Kidney (tissue), 14 donors: ENCODE results near the gene TMEM255B. TPM values are rescaled to one million over a fixed set of nuclear protein-coding genes. Genes with fewer than 3 reads are reported as not detected.
"Not testable (repeated sequence)": the region's sequence is repeated elsewhere in the genome, so short reads cannot be mapped to it uniquely, and the experiment has no call there.

ENCODE experiments used
- DNase-seq, 5 donors: peaks; one replicate each; pipeline ENCODE4 v3.0.0-alpha.2; 2013 to 2020
- FAIRE-seq: peaks from 2 replicates; lab custom pipeline; 2012; peaks lifted over from hg19 to GRCh38; lab: Jason Lieb, UNC
- H3K27ac ChIP-seq, 2 donors: one replicate each; pipeline ENCODE4 v1.7.0; 2013; ENCODE audit warnings: low read depth in 2 of 2, low read length in 2 of 2, inconsistent platforms in 1 of 2
- H3K27me3 ChIP-seq: one replicate; pipeline ENCODE4 v1.7.1; 2013; ENCODE audit warnings: low read length, inconsistent platforms; ENCODE audit not compliant: control insufficient read depth, insufficient read depth
- H3K36me3 ChIP-seq, 3 donors: one replicate each; pipeline versions ENCODE4 v1.7.0 to v1.7.1; 2013; ENCODE audit warnings: low read length in 3 of 3, control low read depth in 1 of 3, inconsistent platforms in 1 of 3; ENCODE audit not compliant: insufficient read depth in 3 of 3, control insufficient read depth in 2 of 3
- H3K4me1 ChIP-seq, 3 donors: one replicate each; pipeline versions ENCODE4 v1.7.0 to v1.7.1; 2013; ENCODE audit warnings: low read length in 3 of 3, inconsistent platforms in 1 of 3, low read depth in 1 of 3; ENCODE audit not compliant: control insufficient read depth in 2 of 3, insufficient read depth in 2 of 3
- H3K4me3 ChIP-seq, 3 donors: one replicate each; pipeline versions ENCODE4 v1.7.0 to v1.8.1; 2013; ENCODE audit warnings: low read length in 3 of 3, control low read depth in 1 of 3, inconsistent platforms in 1 of 3
- H3K9ac ChIP-seq, 3 donors: one replicate each; pipeline versions ENCODE4 v1.7.0 to v1.7.1; 2013; ENCODE audit warnings: low read length in 3 of 3, control low read depth in 1 of 3, inconsistent platforms in 1 of 3
- H3K9me3 ChIP-seq, 3 donors: one replicate each; pipeline versions ENCODE4 v1.7.0 to v1.7.1; 2013; ENCODE audit warnings: low read length in 3 of 3, control low read depth in 1 of 3, inconsistent platforms in 1 of 3; ENCODE audit not compliant: control insufficient read depth in 2 of 3, insufficient read depth in 1 of 3
- intact Hi-C: fragments of 100-400 bp; cut with DNase I; formaldehyde crosslinking; loops from one replicate; pipeline ENCODE4 v1.11.1; 2022
- polyA plus RNA-seq: library from polyadenylated mRNA; stranded (reverse); fragments of 350-450 nt; fragmentation: Illumina TruSeq; extraction: RNeasy Lipid Tissue Mini Kit (QIAGEN cat#74804); gene quantifications from one replicate; pipeline ENCODE4 v1.2.3, GENCODE V29; 2014; ENCODE audit warnings: low read depth, low replicate concordance; ENCODE audit not compliant: insufficient read depth
- total RNA-seq: library from RNA; stranded (reverse); fragmentation: NEBNext Ultra II Directional; extraction: Animal tissue kit (Norgen Biotek cat#: 25700); gene quantifications from one replicate; pipeline ENCODE4 v1.2.1, GENCODE V29; 2021
- TF ChIP-seq, protein P1 (sequence below): IDR thresholded peaks from 3 replicates; pipeline ENCODE4 v1.5.1; 2012; ENCODE audit warnings: mild to moderate bottlenecking, moderate library complexity, borderline replicate concordance; ENCODE audit not compliant: insufficient read depth; ENCODE audit errors: extremely low read depth
- donor health status: control.
- donor health status: control.
- donor health status: control.
- donor health status: control.
- donor health status: control.
- donor health status: DM: yes; HTN: yes; CAD: no.
- donor health status: Normal renal cell carcinoma (clear cell type).

TMEM255B gene
- total and polyA plus RNA-seq, 2 donors from 2014 or later = 11.9 to 29.3 TPM

DNA sequence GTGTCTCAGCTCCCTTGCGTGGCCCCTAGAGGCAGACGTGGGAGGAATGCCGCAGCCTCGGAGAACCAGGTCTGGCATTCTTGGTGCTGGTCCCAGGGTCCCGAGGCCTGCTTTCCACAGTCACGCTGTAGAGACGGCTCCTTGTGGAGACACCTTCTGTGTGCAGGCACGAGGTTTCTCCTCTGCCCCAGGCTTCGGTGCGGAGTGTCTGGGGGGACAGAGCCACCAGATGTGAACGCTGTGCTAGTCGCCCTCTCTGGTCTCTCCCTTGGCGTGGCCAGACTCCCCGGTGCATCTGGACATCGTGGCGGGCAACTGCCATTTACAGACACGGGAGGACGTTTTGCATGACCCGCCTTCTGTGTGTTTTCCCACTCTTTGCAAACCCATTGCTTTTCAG lies 7.5 kb upstream of the TMEM255B start:
- FAIRE-seq (no peak), DNase-seq (no peak)
- Histone ChIP-seq H3K4me1 (peaks cover 0 to 3% (median 0%) of the 10 kb centered on the region in 3 donors), H3K27me3 (no peaks in the 10 kb centered on the region), H3K9me3 (no peaks in the 10 kb centered on the region), H3K9ac (no peak overlapping the region), H3K27ac (no peak overlapping the region), H3K36me3 (no peaks in the 10 kb centered on the region), H3K4me3 (no peak overlapping the region)
- intact Hi-C loops = no loop called here
- TF ChIP-seq, protein P1, sequence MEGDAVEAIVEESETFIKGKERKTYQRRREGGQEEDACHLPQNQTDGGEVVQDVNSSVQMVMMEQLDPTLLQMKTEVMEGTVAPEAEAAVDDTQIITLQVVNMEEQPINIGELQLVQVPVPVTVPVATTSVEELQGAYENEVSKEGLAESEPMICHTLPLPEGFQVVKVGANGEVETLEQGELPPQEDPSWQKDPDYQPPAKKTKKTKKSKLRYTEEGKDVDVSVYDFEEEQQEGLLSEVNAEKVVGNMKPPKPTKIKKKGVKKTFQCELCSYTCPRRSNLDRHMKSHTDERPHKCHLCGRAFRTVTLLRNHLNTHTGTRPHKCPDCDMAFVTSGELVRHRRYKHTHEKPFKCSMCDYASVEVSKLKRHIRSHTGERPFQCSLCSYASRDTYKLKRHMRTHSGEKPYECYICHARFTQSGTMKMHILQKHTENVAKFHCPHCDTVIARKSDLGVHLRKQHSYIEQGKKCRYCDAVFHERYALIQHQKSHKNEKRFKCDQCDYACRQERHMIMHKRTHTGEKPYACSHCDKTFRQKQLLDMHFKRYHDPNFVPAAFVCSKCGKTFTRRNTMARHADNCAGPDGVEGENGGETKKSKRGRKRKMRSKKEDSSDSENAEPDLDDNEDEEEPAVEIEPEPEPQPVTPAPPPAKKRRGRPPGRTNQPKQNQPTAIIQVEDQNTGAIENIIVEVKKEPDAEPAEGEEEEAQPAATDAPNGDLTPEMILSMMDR = no peak

DNA sequence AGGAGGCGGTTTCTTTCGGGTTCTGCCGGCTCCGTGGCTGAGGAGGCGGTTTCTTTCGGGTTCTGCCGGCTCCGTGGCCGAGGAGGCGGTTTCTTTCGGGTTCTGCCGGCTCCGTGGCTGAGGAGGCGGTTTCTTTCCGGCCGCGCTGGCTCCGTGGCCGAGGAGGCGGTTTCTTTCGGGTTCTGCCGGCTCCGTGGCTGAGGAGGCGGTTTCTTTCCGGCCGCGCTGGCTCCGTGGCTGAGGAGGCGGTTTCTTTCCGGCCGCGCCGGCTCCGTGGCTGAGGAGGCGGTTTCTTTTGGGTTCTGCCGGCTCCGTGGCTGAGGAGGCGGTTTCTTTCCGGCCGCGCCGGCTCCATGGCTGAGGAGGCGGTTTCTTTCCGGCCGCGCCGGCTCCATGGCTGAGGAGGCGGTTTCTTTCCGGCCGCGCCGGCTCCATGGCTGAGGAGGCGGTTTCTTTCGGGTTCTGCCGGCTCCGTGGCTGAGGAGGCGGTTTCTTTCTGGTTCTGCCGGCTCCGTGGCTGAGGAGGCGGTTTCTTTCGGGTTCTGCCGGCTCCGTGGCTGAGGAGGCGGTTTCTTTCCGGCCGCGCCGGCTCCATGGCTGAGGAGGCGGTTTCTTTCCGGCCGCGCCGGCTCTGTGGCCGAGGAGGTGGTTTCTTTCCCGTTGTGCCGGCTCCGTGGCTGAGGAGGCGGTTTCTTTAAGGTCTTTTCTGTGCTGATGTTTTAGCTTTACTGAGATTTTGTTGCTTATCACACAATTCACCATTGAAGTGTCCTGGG lies 6.6 kb upstream of the TMEM255B start:
- H3K9ac ChIP-seq, H3K4me3 ChIP-seq, H3K27me3 ChIP-seq, H3K27ac ChIP-seq, H3K9me3 ChIP-seq, FAIRE-seq, H3K36me3 ChIP-seq, H3K4me1 ChIP-seq, intact Hi-C loops: not testable (repeated sequence)
- DNase-seq = peak in 1 of 5 donors; percentile 40

GRCh38 chr13:113753171-113753570 lies 5.9 kb upstream of the TMEM255B start:
- no peaks in the 10 kb centered on the region for H3K9me3 ChIP-seq
- H3K36me3 ChIP-seq = no peaks in the 10 kb centered on the region
- TF ChIP-seq, protein P1 = no peak
- no peaks in the 10 kb centered on the region for H3K27me3 ChIP-seq
- H3K27ac ChIP-seq = no peak overlapping the region
- intact Hi-C loops = no loop called here
- peaks cover 0 to 3% (median 0%) of the 10 kb centered on the region in 3 donors for H3K4me1 ChIP-seq
- no peak overlapping the region for H3K9ac ChIP-seq
- DNase-seq (peak in 1 of 5 donors; percentile 27), FAIRE-seq (no peak)
- H3K4me3 ChIP-seq = no peak overlapping the region

DNA sequence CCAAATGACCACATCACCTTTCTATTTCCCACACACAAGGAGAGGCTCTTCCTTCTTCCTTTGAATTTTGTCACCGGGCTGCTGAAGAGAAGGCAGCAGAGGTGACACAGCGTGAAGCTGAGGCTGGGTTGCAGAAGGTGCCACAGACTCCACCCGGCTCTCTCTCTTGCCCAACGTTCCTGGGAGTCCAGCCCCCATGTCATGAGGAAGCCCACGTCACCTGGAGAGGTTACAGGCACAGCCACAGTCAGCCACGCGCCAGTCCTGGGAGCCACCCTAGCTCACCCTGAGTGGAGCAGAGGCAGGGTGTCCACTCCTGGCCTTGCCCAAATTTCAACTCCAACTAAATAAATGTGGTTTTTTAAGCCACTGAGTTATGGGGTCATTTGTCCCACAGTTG lies 4.8 kb upstream of the TMEM255B start:
- Histone ChIP-seq H3K9me3 (no peaks in the 10 kb centered on the region), H3K4me3 (no peak overlapping the region), H3K36me3 (no peaks in the 10 kb centered on the region), H3K4me1 (peaks cover 0 to 3% (median 0%) of the 10 kb centered on the region in 3 donors), H3K9ac (no peak overlapping the region), H3K27ac (no peak overlapping the region), H3K27me3 (no peaks in the 10 kb centered on the region)
- TF ChIP-seq, protein P1 = no peak
- intact Hi-C loops = no loop called here
- FAIRE-seq = no peak
- DNase-seq = no peak
